Endothelial cell of umbilical vein (primary cell): ENCODE results near the gene CLCC1. TPM values are rescaled to one million over a fixed set of nuclear protein-coding genes. Genes with fewer than 3 reads are reported as not detected.

Experiments used
- BruUV-seq: library from RNA; stranded (reverse); fragments of 400-500 nt; replicated peaks from 2 replicates; lab custom pipeline; 2021; lab: Mats Ljungman, UMichigan
- CTCF ChIA-PET: fragments of 300-600, 350-600 bp; sonication (Branson Sonifier 250); formaldehyde crosslinking; loops from one replicate; lab custom pipeline; 2021; ENCODE audit warnings: antibody characterized with exemption, inconsistent platforms; lab: Charles Lee
- POLR2A ChIA-PET: fragments of 300-600, 350-600 bp; sonication (Branson Sonifier 250); formaldehyde crosslinking; loops from one replicate; lab custom pipeline; 2021; ENCODE audit warnings: antibody characterized with exemption, inconsistent platforms; lab: Charles Lee
- DNase-seq: peaks from one replicate; pipeline ENCODE4 v3.0.0-alpha.2; 2011; ENCODE audit warnings: low read depth, low spot score
- FAIRE-seq: peaks from 2 replicates; lab custom pipeline; 2011; peaks lifted over from hg19 to GRCh38; lab: Jason Lieb, UNC
- H2AFZ ChIP-seq: 2 replicates; pipeline ENCODE4 v1.6.0; 2012; ENCODE audit warnings: low read depth, low read length, control low read depth, inconsistent platforms
- H3K27ac ChIP-seq: 2 replicates; pipeline ENCODE4 v1.5.1; 2011; ENCODE audit warnings: low read depth, mild to moderate bottlenecking, control low read depth, low read length, moderate library complexity; ENCODE audit not compliant: insufficient read depth
- H3K27me3 ChIP-seq, 2 experiments: 2 replicates each; pipeline versions ENCODE4 v1.6.0 to v1.6.1; 2011; ENCODE audit warnings: low read length in 2 of 2, mixed read lengths in 1 of 2; ENCODE audit not compliant: control insufficient read depth in 2 of 2, insufficient read depth in 2 of 2
- H3K36me3 ChIP-seq, 2 experiments: 2 replicates in 1 of 2; 3 replicates in 1 of 2; pipeline ENCODE4 v1.5.1; 2011; ENCODE audit warnings: low read length in 2 of 2, mild to moderate bottlenecking in 1 of 2, moderate library complexity in 1 of 2; ENCODE audit not compliant: control insufficient read depth in 2 of 2, insufficient read depth in 2 of 2; ENCODE audit errors: extremely low read depth in 1 of 2
- H3K4me1 ChIP-seq: 3 replicates; pipeline ENCODE4 v1.5.1; 2011; ENCODE audit warnings: mild to moderate bottlenecking, low read length; ENCODE audit not compliant: control insufficient read depth, insufficient read depth; ENCODE audit errors: extremely low read depth
- H3K4me2 ChIP-seq: 2 replicates; pipeline ENCODE4 v1.6.1; 2011; ENCODE audit warnings: low read length, control low read depth, mixed read lengths; ENCODE audit not compliant: insufficient read depth
- H3K4me3 ChIP-seq, 3 experiments: fragments of 200-600 bp in 1 of 3; sonication (generic), shearing (Covaris generic) in 1 of 3; replicated peaks in 1 of 3; 2 replicates each; pipeline ENCODE4 v1.5.1; 2011 to 2016; ENCODE audit warnings: control low read depth in 3 of 3, low read length in 3 of 3, mild to moderate bottlenecking in 2 of 3, inconsistent platforms in 1 of 3, low read depth in 1 of 3, moderate library complexity in 1 of 3; ENCODE audit not compliant: insufficient read depth in 1 of 3
- H3K79me2 ChIP-seq: 2 replicates; pipeline ENCODE4 v1.6.0; 2012; ENCODE audit warnings: low read length, inconsistent platforms; ENCODE audit not compliant: control insufficient read depth, insufficient read depth
- H3K9ac ChIP-seq: replicated peaks from 2 replicates; pipeline ENCODE3; 2011; ENCODE audit warnings: low read length, control low read depth; ENCODE audit not compliant: insufficient read depth; ENCODE audit errors: extremely low read depth
- H3K9me1 ChIP-seq: replicated peaks from 3 replicates; pipeline ENCODE4 v1.6.0; 2011; ENCODE audit warnings: mild to moderate bottlenecking, low read length; ENCODE audit not compliant: control insufficient read depth, insufficient read depth; ENCODE audit errors: extremely low read depth
- H3K9me3 ChIP-seq: replicated peaks from 2 replicates; pipeline ENCODE4 v1.5.1; 2012; ENCODE audit warnings: low read length, inconsistent platforms; ENCODE audit not compliant: control insufficient read depth, insufficient read depth
- H4K20me1 ChIP-seq: replicated peaks from 2 replicates; pipeline ENCODE3; 2011; ENCODE audit warnings: mild to moderate bottlenecking, low read length; ENCODE audit not compliant: control insufficient read depth, insufficient read depth; ENCODE audit errors: extremely low read depth
- EZH2 ChIP-seq: IDR thresholded peaks from 2 replicates; pipeline ENCODE4 v1.6.1; 2012; ENCODE audit warnings: borderline replicate concordance, low read depth, mild to moderate bottlenecking, moderate library complexity, low read length, inconsistent platforms; ENCODE audit not compliant: severe bottlenecking
- FOS ChIP-seq: IDR thresholded peaks from 2 replicates; pipeline ENCODE4 v1.6.1; 2011; ENCODE audit warnings: mild to moderate bottlenecking, low read length, moderate library complexity, borderline replicate concordance; ENCODE audit not compliant: insufficient read depth
- GATA2 ChIP-seq: IDR thresholded peaks from 2 replicates; pipeline ENCODE4 v1.7.0; 2011; ENCODE audit warnings: low read depth, mild to moderate bottlenecking, moderate library complexity, mixed read lengths, low read length; ENCODE audit not compliant: insufficient read length, insufficient read depth
- JUN ChIP-seq: IDR thresholded peaks from 2 replicates; pipeline ENCODE4 v1.6.1; 2011; ENCODE audit warnings: borderline replicate concordance, low read depth; ENCODE audit not compliant: insufficient read length, insufficient read depth
- MYC ChIP-seq: IDR thresholded peaks from one replicate; pipeline ENCODE4 v1.6.1; 2011; ENCODE audit warnings: mild to moderate bottlenecking, low read depth, low read length
- POLR2A ChIP-seq: IDR thresholded peaks from 2 replicates; pipeline ENCODE4 v1.6.1; 2012; ENCODE audit warnings: low read depth, mild to moderate bottlenecking, control low read depth, low read length
- POLR2AphosphoS5 ChIP-seq: IDR thresholded peaks from 2 replicates; pipeline ENCODE4 v1.6.1; 2012; ENCODE audit warnings: low read depth, mild to moderate bottlenecking, control low read depth, low read length, moderate library complexity; ENCODE audit not compliant: insufficient read depth
- dilution Hi-C: fragments of 300-500 bp; cut with MboI; formaldehyde crosslinking; loops from one replicate; pipeline ENCODE4 v1.15.0; 2019; ENCODE audit warnings: low sequenced_read_pairs; ENCODE audit not compliant: extremely low pct_ligation_motif_present
- intact Hi-C: fragments of 100-400 bp; cut with micrococcal nuclease; formaldehyde crosslinking; loops from one replicate; pipeline ENCODE4 v1.10.0; 2022
- polyA plus RNA-seq, 4 experiments: library from polyadenylated mRNA; depleted of rRNA in 3 of 4; stranded (reverse) in 3 of 4; unstranded in 1 of 4; fragments of >200 nt; gene quantifications; 2 replicates each; pipeline versions ENCODE4 v1.2.1 to v1.2.3, GENCODE V29; 2011 to 2012; ENCODE audit warnings: missing spikeins in 1 of 4
- total RNA-seq: library from RNA; stranded (reverse); gene quantifications from 2 replicates; pipeline ENCODE4 v1.2.3, GENCODE V29; 2021
- TF ChIP-seq, protein P1 (sequence below), 2 donors: IDR thresholded peaks; 1 replicate in 1 of 2; 2 replicates in 1 of 2; pipeline ENCODE4 v1.5.1; 2011; ENCODE audit warnings: low read length in 2 of 2, mild to moderate bottlenecking in 2 of 2, moderate library complexity in 2 of 2, control low read depth in 1 of 2, inconsistent platforms in 1 of 2, low read depth in 1 of 2; ENCODE audit not compliant: insufficient read depth in 1 of 2; ENCODE audit errors: extremely low read depth in 1 of 2
- TF ChIP-seq, protein P2 (sequence below): IDR thresholded peaks from 2 replicates; pipeline ENCODE4 v1.6.1; 2011; ENCODE audit not compliant: insufficient read depth, insufficient read length

The CLCC1 gene
- total and polyA plus RNA-seq, 2 donors (not counting 3 experiments of a cell fraction or from before 2014, with no cell fraction given), result 15.7 to 28.8 TPM

DNA sequence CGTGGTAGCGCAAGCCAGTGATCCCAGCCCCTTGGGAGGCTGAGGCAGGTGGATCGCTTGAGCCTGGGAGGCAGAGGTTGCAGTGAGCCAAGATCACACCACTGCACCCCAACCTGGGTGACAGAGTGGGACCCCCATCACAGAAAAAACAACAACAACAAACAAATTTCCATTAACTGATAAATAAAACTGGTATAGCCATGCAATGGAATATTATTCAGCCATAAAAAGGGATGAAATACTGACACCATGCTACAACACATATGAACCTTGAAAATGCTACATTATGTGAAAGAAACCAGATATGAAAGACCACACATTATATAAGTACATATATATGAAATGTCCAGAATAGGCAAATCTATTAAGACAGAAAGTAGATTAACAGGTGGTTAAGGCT is 12.0 kb downstream of the CLCC1 start:
- no TSS peak for BruUV-seq
- intact Hi-C loops (no loop called here), dilution Hi-C loops (no loop called here)
- no peak overlapping the region for H3K27ac ChIP-seq
- H3K27me3 ChIP-seq, result no peaks in the 10 kb centered on the region
- ChIA-PET CTCF (interaction anchor here (0.7 kb wide), 1 partner anchor 77 kb away, joined by 3 read pairs; no protein-coding TSS in a partner anchor), POLR2A (no interaction called here)
- no peak overlapping the region for H3K4me2 ChIP-seq
- FAIRE-seq (no peak), DNase-seq (no peak)
- peaks cover 28% of the 10 kb centered on the region for H3K79me2 ChIP-seq
- no peaks in the 10 kb centered on the region for H4K20me1 ChIP-seq
- H3K4me1 ChIP-seq, result peaks cover 12% of the 10 kb centered on the region
- H3K4me3 ChIP-seq, result no peak overlapping the region
- peaks cover 0 to 2% of the 10 kb centered on the region in 2 experiments for H3K36me3 ChIP-seq
- no peak for TF ChIP-seq GATA2
- no peak for TF ChIP-seq POLR2A
- no peak for TF ChIP-seq FOS
- no peak for TF ChIP-seq EZH2
- no peak for TF ChIP-seq MYC
- TF ChIP-seq, protein P1, sequence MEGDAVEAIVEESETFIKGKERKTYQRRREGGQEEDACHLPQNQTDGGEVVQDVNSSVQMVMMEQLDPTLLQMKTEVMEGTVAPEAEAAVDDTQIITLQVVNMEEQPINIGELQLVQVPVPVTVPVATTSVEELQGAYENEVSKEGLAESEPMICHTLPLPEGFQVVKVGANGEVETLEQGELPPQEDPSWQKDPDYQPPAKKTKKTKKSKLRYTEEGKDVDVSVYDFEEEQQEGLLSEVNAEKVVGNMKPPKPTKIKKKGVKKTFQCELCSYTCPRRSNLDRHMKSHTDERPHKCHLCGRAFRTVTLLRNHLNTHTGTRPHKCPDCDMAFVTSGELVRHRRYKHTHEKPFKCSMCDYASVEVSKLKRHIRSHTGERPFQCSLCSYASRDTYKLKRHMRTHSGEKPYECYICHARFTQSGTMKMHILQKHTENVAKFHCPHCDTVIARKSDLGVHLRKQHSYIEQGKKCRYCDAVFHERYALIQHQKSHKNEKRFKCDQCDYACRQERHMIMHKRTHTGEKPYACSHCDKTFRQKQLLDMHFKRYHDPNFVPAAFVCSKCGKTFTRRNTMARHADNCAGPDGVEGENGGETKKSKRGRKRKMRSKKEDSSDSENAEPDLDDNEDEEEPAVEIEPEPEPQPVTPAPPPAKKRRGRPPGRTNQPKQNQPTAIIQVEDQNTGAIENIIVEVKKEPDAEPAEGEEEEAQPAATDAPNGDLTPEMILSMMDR (IDR thresholded peaks at IDR 0.05; ENCODE audit: extremely low read depth in 1 of 2, insufficient read depth in 1 of 2, low read depth in 1 of 2, low read length in 2 of 2), result no peak
- TF ChIP-seq, protein P2, sequence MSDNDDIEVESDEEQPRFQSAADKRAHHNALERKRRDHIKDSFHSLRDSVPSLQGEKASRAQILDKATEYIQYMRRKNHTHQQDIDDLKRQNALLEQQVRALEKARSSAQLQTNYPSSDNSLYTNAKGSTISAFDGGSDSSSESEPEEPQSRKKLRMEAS, result no peak
- no peak for TF ChIP-seq JUN
- no peak for TF ChIP-seq POLR2AphosphoS5
- no peak overlapping the region for H2AFZ ChIP-seq
- H3K9me3 ChIP-seq, result no peaks in the 10 kb centered on the region
- H3K9me1 ChIP-seq, result no peaks in the 10 kb centered on the region
- no peak overlapping the region for H3K9ac ChIP-seq
